Activated CD4-positive, alpha-beta T cell treated with anti-CD3 and anti-CD28 coated beads, Interleukin-2, Interleukin-6, amounts not matched to agents 100 ng/mL and 50 ng/mL, durations not matched to agents 16 hours and 8 hours (primary cell): ENCODE results near the gene PRRT2.

Experiments
- DNase-seq: peaks from one replicate; pipeline ENCODE4 v3.0.0-alpha.2; 2020

PRRT2 gene

DNA sequence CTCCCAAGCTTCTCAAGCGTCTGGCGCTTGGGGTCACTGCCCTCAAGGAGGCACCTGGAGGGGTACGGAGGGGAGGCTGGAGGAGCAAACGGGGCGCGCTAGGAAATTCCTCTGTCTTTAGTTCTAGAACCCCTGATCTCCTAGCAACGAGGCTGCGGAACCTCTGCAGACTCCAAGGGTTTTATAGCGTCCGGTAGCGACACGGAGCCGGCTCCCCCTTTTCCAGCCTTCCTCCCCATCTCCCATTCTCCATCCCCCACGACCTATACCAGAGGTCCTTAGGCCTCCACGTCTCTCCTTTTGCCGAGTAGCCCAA lies 51.6 kb downstream of the PRRT2 start:
- no peak for DNase-seq

DNA sequence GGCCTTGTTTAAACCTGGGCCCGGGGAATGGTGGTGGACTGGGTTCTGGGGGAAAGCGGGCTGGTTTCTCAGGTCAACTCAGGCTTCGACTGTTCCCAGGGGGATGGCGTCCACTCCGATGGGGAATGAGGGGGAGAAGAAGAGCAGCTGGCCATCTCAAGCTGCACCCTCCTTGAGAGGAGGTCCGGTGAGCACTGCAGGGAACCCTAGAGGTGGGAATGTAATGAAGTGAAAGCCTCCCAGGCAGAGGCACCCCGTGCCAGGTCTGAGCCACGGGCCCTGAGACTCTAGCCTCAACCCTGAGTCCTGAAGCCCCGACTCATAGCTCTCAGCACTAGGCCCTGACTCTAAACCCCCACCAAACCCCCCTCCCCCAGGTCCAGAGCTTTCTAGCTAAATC lies 52.2 kb downstream of the PRRT2 start:
- no peak for DNase-seq
